Tibial artery (tissue), 4 donors: ENCODE data around the gene SYNE2.
A peak's percentile ranks its signal among the peaks of the same experiment; 100 is the strongest.

ENCODE experiments used
- DNase-seq, 2 donors: peaks; one replicate each; pipeline ENCODE4 v3.0.0-alpha.2; 2019
- H3K27ac ChIP-seq, 2 donors: fragments of 200-600 bp; sonication (generic) in 1 of 2; 1 replicate in 1 of 2; 2 replicates in 1 of 2; pipeline ENCODE4 v1.5.1; 2018 to 2019; ENCODE audit warnings: mild to moderate bottlenecking in 1 of 2
- H3K27me3 ChIP-seq, 2 donors: fragments of 200-600 bp; sonication (generic) in 1 of 2; one replicate each; pipeline versions ENCODE4 v1.5.1 to v1.6.0; 2016 to 2019
- H3K36me3 ChIP-seq, 3 donors: fragments of 200-600 bp; sonication (generic) in 2 of 3; one replicate each; pipeline ENCODE4 v1.5.1; 2016 to 2019; ENCODE audit warnings: mild to moderate bottlenecking in 2 of 3
- H3K4me1 ChIP-seq, 4 donors: fragments of 200-600 bp; sonication (generic) in 2 of 4; 1 replicate in 3 of 4; 2 replicates in 1 of 4; pipeline ENCODE4 v1.5.1; 2016 to 2019
- H3K4me3 ChIP-seq, 2 donors: fragments of 200-600 bp; sonication (generic) in 1 of 2; 1 replicate in 1 of 2; 2 replicates in 1 of 2; pipeline ENCODE4 v1.5.1; 2018 to 2019; ENCODE audit warnings: mild to moderate bottlenecking in 2 of 2
- H3K9me3 ChIP-seq, 3 donors: fragments of 200-600 bp; sonication (generic) in 1 of 3; one replicate each; pipeline ENCODE4 v1.5.1; 2016 to 2019
- CTCF ChIP-seq, 2 experiments: fragments of 200-600 bp in 1 of 2; fragments of 450-650 bp in 1 of 2; IDR thresholded peaks; one replicate each; pipeline ENCODE4 v1.5.1; 2017 to 2019; ENCODE audit warnings: antibody characterized with exemption in 2 of 2, mild to moderate bottlenecking in 1 of 2, moderate library complexity in 1 of 2
- intact Hi-C: fragments of 100-400 bp; cut with DNase I; formaldehyde crosslinking; loops from one replicate; pipeline ENCODE4 v1.15.0; 2023; ENCODE audit warnings: low total_unique reads

Gene SYNE2

GRCh38 chr14:63843796-63844195 lies 9.0 kb upstream of the SYNE2 start:
- Histone ChIP-seq H3K4me3 (no peak overlapping the region), H3K36me3 (no peaks in the 10 kb centered on the region), H3K9me3 (peaks cover 0 to 15% (median 10%) of the 10 kb centered on the region in 3 donors), H3K27ac (no peak overlapping the region), H3K4me1 (no peaks in the 10 kb centered on the region), H3K27me3 (no peaks in the 10 kb centered on the region)
- no peak for TF ChIP-seq CTCF (IDR thresholded peaks at IDR 0.05)
- intact Hi-C loops: no loop called here
- DNase-seq: no peak

- H3K36me3 ChIP-seq: peaks cover 0 to 8% (median 0%) of the 10 kb centered on the region in 3 donors
- H3K9me3 ChIP-seq: no peaks in the 10 kb centered on the region
- intact Hi-C loops: no loop called here
- DNase-seq: no peak
- H3K27me3 ChIP-seq: no peaks in the 10 kb centered on the region
- H3K4me1 ChIP-seq: peaks cover 0 to 5% (median 0%) of the 10 kb centered on the region in 4 donors
- H3K27ac ChIP-seq: no peak overlapping the region
- no peak overlapping the region for H3K4me3 ChIP-seq
- TF ChIP-seq CTCF (IDR thresholded peaks at IDR 0.05): no peak
Observed at GRCh38 chr14:63848890-63849289, 3.9 kb upstream of the SYNE2 start.

- H3K27ac ChIP-seq: peak overlapping the region; percentile 82 to 98
- no peak for DNase-seq
- peak overlapping the region; percentile 83 to 99 for H3K4me3 ChIP-seq
- TF ChIP-seq CTCF (IDR thresholded peaks at IDR 0.05): no peak
- no peaks in the 10 kb centered on the region for H3K27me3 ChIP-seq
- intact Hi-C loops: loop anchor here (10.0 kb wide), 1 partner anchor 52 kb away; no protein-coding TSS in a partner anchor
- H3K9me3 ChIP-seq: no peaks in the 10 kb centered on the region
- peaks cover 0 to 24% (median 6%) of the 10 kb centered on the region in 4 donors for H3K4me1 ChIP-seq
- H3K36me3 ChIP-seq: peaks cover 0 to 8% (median 0%) of the 10 kb centered on the region in 3 donors
Observed at GRCh38 chr14:63852271-63852816, 460 bp upstream of the SYNE2 start.

GRCh38 chr14:63853831-63854293 lies 1.1 kb downstream of the SYNE2 start:
- Histone ChIP-seq H3K27me3 (no peaks in the 10 kb centered on the region), H3K36me3 (peaks cover 0 to 8% (median 0%) of the 10 kb centered on the region in 3 donors), H3K9me3 (no peaks in the 10 kb centered on the region), H3K4me1 (peaks cover 0 to 28% (median 6%) of the 10 kb centered on the region in 4 donors), H3K4me3 (peak overlapping the region; percentile 83 to 99), H3K27ac (peak overlapping the region; percentile 82 to 98)
- intact Hi-C loops: loop anchor here (10.0 kb wide), 1 partner anchor 51 kb away; no protein-coding TSS in a partner anchor
- peak; percentile 61 to 75 for DNase-seq
- TF ChIP-seq CTCF (IDR thresholded peaks at IDR 0.05): no peak

- DNase-seq: no peak
- Histone ChIP-seq H3K27ac (peak overlapping the region; percentile 82 to 98), H3K9me3 (no peaks in the 10 kb centered on the region), H3K4me3 (peak overlapping the region; percentile 83 to 99), H3K4me1 (peaks cover 0 to 28% (median 6%) of the 10 kb centered on the region in 4 donors), H3K27me3 (no peaks in the 10 kb centered on the region), H3K36me3 (peaks cover 0 to 8% (median 0%) of the 10 kb centered on the region in 3 donors)
- intact Hi-C loops: loop anchor here (10.0 kb wide), 1 partner anchor 50 kb away; no protein-coding TSS in a partner anchor
- TF ChIP-seq CTCF (IDR thresholded peaks at IDR 0.05): no peak
Observed at GRCh38 chr14:63854330-63854729, 1.5 kb downstream of the SYNE2 start.
